Neural cell (in vitro differentiated cells): ENCODE measurements around the gene ACOT8. TPM values are rescaled to one million over a fixed set of nuclear protein-coding genes. Genes with fewer than 3 reads are reported as not detected.

Experiments used
- H2AFZ ChIP-seq: fragments of 200-600, 300-800 bp; sonication (generic), shearing (Covaris generic); 2 replicates; pipeline ENCODE4 v1.6.0; 2014; ENCODE audit warnings: low read depth, mild to moderate bottlenecking, antibody characterized with exemption, low read length, moderate library complexity
- H3F3A ChIP-seq: fragments of 200-600 bp; shearing (Covaris generic); 2 replicates; pipeline ENCODE4 v1.6.1; 2016; ENCODE audit warnings: mild to moderate bottlenecking, moderate library complexity, mixed read lengths, antibody characterized with exemption, low read length; ENCODE audit not compliant: insufficient read depth, poor library complexity, severe bottlenecking
- H3K27ac ChIP-seq: fragments of 200-600, 300-800 bp; sonication (generic), shearing (Covaris generic); 2 replicates; pipeline ENCODE4 v1.5.1; 2014; ENCODE audit warnings: mild to moderate bottlenecking, low read length, moderate library complexity
- H3K27me3 ChIP-seq: fragments of 300-800, 200-600 bp; sonication (generic), shearing (Covaris generic); 2 replicates; pipeline ENCODE4 v1.6.0; 2014; ENCODE audit warnings: mild to moderate bottlenecking, low read depth, low read length, moderate library complexity; ENCODE audit not compliant: insufficient read depth
- H3K36me3 ChIP-seq: fragments of 300-800, 200-600 bp; sonication (generic), shearing (Covaris generic); 2 replicates; pipeline ENCODE4 v1.5.1; 2014; ENCODE audit warnings: mild to moderate bottlenecking, antibody characterized with exemption, low read length, moderate library complexity; ENCODE audit not compliant: insufficient read depth
- H3K4me2 ChIP-seq: fragments of 300-800, 200-600 bp; sonication (generic), shearing (Covaris generic); 2 replicates; pipeline ENCODE4 v1.6.0; 2014; ENCODE audit warnings: mild to moderate bottlenecking, low read length
- H3K4me3 ChIP-seq: fragments of 300-800, 200-600 bp; sonication (generic), shearing (Covaris generic); 2 replicates; pipeline ENCODE4 v1.5.1; 2014; ENCODE audit warnings: mild to moderate bottlenecking, low read length, moderate library complexity
- H3K79me2 ChIP-seq: fragments of 200-600 bp; shearing (Covaris generic); replicated peaks from 2 replicates; pipeline ENCODE4 v1.6.0; 2014; ENCODE audit warnings: mild to moderate bottlenecking, low read length, moderate library complexity; ENCODE audit not compliant: insufficient read depth
- H3K9ac ChIP-seq: fragments of 300-800, 200-600 bp; sonication (generic), shearing (Covaris generic); 2 replicates; pipeline ENCODE4 v1.6.1; 2016; ENCODE audit warnings: mild to moderate bottlenecking, low read length, mixed read lengths
- H3K9me2 ChIP-seq: fragments of 200-600 bp; shearing (Covaris generic); 2 replicates; pipeline ENCODE4 v1.6.1; 2016; ENCODE audit warnings: mild to moderate bottlenecking, low read length, mixed read lengths; ENCODE audit not compliant: insufficient read depth
- H3K9me3 ChIP-seq: fragments of 200-600, 300-800 bp; sonication (generic), shearing (Covaris generic); 2 replicates; pipeline ENCODE4 v1.6.1; 2016; ENCODE audit warnings: mild to moderate bottlenecking, mixed run types, low read length, moderate library complexity, mixed read lengths
- H4K20me1 ChIP-seq: fragments of 200-600 bp; shearing (Covaris generic); 2 replicates; pipeline ENCODE4 v1.6.1; 2016; ENCODE audit warnings: mild to moderate bottlenecking, mixed run types; ENCODE audit not compliant: insufficient read depth
- CTCF ChIP-seq: fragments of 450-650 bp; IDR thresholded peaks from 2 replicates; pipeline ENCODE4 v1.5.1; 2014; ENCODE audit warnings: antibody characterized with exemption, mild to moderate bottlenecking, moderate library complexity; ENCODE audit not compliant: poor library complexity, severe bottlenecking
- EP300 ChIP-seq: fragments of 450-650 bp; conservative IDR thresholded peaks from 2 replicates; pipeline ENCODE4 v1.6.1; 2014; ENCODE audit warnings: antibody characterized with exemption, mild to moderate bottlenecking, moderate library complexity; ENCODE audit not compliant: poor library complexity, severe bottlenecking
- EZH2 ChIP-seq: fragments of 200-600, 300-800 bp; shearing (Covaris generic), sonication (generic); IDR thresholded peaks from 2 replicates; pipeline ENCODE4 v1.6.1; 2014; ENCODE audit warnings: antibody characterized with exemption, low read length, borderline replicate concordance, mild to moderate bottlenecking; ENCODE audit not compliant: insufficient read depth, poor library complexity, severe bottlenecking
- MXI1 ChIP-seq: fragments of 450-650 bp; conservative IDR thresholded peaks from 2 replicates; pipeline ENCODE4 v1.6.1; 2014; ENCODE audit warnings: antibody characterized with exemption, mild to moderate bottlenecking; ENCODE audit not compliant: poor library complexity, severe bottlenecking
- POLR2AphosphoS5 ChIP-seq: IDR thresholded peaks from 2 replicates; pipeline ENCODE4 v1.6.1; 2012
- RAD21 ChIP-seq: fragments of 450-650 bp; conservative IDR thresholded peaks from 2 replicates; pipeline ENCODE4 v1.6.1; 2014; ENCODE audit warnings: antibody characterized with exemption, mild to moderate bottlenecking, moderate library complexity
- SMC3 ChIP-seq: fragments of 450-650 bp; conservative IDR thresholded peaks from 2 replicates; pipeline ENCODE4 v1.6.1; 2014; ENCODE audit warnings: antibody characterized with exemption, mild to moderate bottlenecking, moderate library complexity; ENCODE audit not compliant: poor library complexity
- TAF1 ChIP-seq: IDR thresholded peaks from 2 replicates; pipeline ENCODE4 v1.6.1; 2012; ENCODE audit warnings: low read depth
- polyA plus RNA-seq: library from polyadenylated mRNA; depleted of rRNA; stranded (reverse); fragments of >200 nt; gene quantifications from 2 replicates; pipeline ENCODE4 v1.2.3, GENCODE V29; 2014
- TF ChIP-seq, protein P1 (sequence below): IDR thresholded peaks from 2 replicates; pipeline ENCODE4 v1.6.1; 2012; ENCODE audit warnings: borderline replicate concordance

The ACOT8 gene
- polyA plus RNA-seq, 1 donor from 2014 or later: 68.7 TPM

DNA sequence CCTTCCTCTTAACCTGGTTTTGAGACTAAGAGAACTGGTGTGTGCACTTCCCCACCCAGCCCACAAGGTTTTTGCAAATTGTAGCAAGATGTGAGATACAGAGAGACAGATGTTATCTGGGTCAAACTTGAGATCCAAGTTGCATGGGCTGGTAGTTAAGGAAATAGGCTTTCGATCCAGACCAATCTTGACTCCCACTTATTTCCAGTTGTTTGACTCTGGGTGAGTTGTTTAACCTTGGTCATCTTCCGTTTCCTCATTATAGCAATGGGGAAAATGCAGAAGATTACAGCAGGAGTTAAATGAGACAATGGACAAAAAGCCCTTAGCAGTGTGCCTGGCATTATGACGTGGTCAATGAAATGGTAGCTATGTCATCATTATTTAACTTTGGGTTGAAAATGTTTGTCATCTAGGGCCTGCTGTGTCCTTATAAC lies 21.8 kb downstream of the ACOT8 start:
- TF ChIP-seq EP300 (no peak), POLR2AphosphoS5 (no peak), EZH2 (no peak), SMC3 (no peak), TAF1 (no peak), CTCF (no peak), MXI1 (no peak)
- H3K79me2 ChIP-seq: no peaks in the 10 kb centered on the region
- no peak overlapping the region for H2AFZ ChIP-seq
- H3K9me3 ChIP-seq: no peaks in the 10 kb centered on the region
- no peaks in the 10 kb centered on the region for H4K20me1 ChIP-seq
- H3K4me2 ChIP-seq: no peak overlapping the region
- no peak overlapping the region for H3K27ac ChIP-seq
- H3K27me3 ChIP-seq: no peaks in the 10 kb centered on the region
- no peaks in the 10 kb centered on the region for H3K36me3 ChIP-seq
- H3F3A ChIP-seq: no peaks in the 10 kb centered on the region
- H3K9ac ChIP-seq: no peak overlapping the region
- no peaks in the 10 kb centered on the region for H3K9me2 ChIP-seq
- H3K4me3 ChIP-seq: no peak overlapping the region

DNA sequence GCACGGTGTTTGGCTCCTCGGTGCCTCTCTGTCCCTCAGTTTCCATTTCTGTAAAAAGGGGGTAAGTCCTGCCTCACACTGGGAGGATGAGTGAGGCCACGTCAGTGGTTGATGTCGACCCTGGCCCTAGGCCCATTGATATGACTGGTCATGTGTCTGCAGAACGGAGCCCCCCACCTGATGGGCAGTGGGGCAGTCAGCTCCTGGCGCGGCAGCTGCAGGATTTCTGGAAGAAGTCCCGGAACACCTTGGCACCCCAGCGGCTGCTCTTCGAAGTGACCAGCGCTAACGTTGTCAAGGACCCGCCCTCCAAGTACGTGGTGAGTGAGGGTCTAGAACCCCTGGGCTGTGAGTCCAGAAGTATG lies 22.4 kb downstream of the ACOT8 start:
- Histone ChIP-seq H3K9me2 (no peaks in the 10 kb centered on the region), H3K4me2 (no peak overlapping the region), H3K9ac (no peak overlapping the region), H3K36me3 (no peaks in the 10 kb centered on the region), H3K79me2 (no peaks in the 10 kb centered on the region), H2AFZ (no peak overlapping the region), H3K9me3 (no peaks in the 10 kb centered on the region), H4K20me1 (no peaks in the 10 kb centered on the region), H3K27me3 (no peaks in the 10 kb centered on the region), H3F3A (no peaks in the 10 kb centered on the region), H3K4me3 (peak overlapping the region; percentile 76), H3K27ac (no peak overlapping the region)
- TF ChIP-seq MXI1 (no peak), POLR2AphosphoS5 (no peak), SMC3 (no peak), RAD21 (no peak), CTCF (no peak), EZH2 (no peak), TAF1 (no peak), EP300 (no peak)
- TF ChIP-seq, protein P1, sequence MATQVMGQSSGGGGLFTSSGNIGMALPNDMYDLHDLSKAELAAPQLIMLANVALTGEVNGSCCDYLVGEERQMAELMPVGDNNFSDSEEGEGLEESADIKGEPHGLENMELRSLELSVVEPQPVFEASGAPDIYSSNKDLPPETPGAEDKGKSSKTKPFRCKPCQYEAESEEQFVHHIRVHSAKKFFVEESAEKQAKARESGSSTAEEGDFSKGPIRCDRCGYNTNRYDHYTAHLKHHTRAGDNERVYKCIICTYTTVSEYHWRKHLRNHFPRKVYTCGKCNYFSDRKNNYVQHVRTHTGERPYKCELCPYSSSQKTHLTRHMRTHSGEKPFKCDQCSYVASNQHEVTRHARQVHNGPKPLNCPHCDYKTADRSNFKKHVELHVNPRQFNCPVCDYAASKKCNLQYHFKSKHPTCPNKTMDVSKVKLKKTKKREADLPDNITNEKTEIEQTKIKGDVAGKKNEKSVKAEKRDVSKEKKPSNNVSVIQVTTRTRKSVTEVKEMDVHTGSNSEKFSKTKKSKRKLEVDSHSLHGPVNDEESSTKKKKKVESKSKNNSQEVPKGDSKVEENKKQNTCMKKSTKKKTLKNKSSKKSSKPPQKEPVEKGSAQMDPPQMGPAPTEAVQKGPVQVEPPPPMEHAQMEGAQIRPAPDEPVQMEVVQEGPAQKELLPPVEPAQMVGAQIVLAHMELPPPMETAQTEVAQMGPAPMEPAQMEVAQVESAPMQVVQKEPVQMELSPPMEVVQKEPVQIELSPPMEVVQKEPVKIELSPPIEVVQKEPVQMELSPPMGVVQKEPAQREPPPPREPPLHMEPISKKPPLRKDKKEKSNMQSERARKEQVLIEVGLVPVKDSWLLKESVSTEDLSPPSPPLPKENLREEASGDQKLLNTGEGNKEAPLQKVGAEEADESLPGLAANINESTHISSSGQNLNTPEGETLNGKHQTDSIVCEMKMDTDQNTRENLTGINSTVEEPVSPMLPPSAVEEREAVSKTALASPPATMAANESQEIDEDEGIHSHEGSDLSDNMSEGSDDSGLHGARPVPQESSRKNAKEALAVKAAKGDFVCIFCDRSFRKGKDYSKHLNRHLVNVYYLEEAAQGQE: no peak
